GM19099 (cell line): Measurements from ENCODE around the gene IFNGR1.

ENCODE experiments used
- POLR2A ChIP-seq: IDR thresholded peaks from 3 replicates; pipeline ENCODE4 v1.6.1; 2011; ENCODE audit warnings: low read depth; ENCODE audit not compliant: insufficient read length; ENCODE audit errors: extremely low read depth

IFNGR1 gene

DNA sequence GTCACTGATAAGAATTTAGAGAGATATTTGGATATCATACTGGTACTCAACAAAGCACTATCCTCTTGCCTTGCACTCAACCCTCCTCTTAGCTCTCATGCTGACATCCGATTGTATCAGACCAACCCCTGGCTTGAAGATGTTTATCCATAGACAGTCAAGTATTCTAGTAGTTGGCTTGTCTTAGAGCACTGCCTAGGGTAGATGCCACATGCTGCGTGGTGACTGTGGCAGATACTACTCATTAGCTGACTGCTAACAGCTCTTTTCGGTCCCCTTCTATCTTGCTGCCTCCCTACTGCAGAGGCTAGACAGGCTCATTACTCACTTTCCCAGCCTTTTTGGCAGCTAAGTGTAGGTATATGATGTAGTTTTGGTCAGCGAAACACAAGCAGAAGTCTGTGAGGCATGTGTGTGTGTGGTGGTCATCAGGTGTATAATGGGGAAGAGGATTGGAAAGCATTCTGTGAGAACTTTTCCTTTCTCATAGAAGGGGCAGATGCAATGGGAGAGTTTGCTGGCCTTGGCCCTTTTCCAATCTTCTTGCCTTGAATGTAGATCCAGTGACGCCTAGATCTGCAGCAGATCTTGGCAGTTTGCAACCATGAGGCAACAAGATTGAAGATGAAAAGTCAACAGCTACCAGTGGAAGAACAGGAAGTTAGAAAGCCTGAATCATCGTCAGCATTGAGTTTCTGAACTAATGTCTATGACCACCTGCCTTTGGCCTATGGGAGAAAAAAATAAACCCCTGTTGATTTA is 4.4 kb upstream of the IFNGR1 start:
- TF ChIP-seq POLR2A = no peak

GRCh38 chr6:137222381-137222780 is 3.2 kb upstream of the IFNGR1 start:
- TF ChIP-seq POLR2A = no peak

GRCh38 chr6:137219664-137220252 is 573 bp upstream of the IFNGR1 start:
- TF ChIP-seq POLR2A = no peak

DNA sequence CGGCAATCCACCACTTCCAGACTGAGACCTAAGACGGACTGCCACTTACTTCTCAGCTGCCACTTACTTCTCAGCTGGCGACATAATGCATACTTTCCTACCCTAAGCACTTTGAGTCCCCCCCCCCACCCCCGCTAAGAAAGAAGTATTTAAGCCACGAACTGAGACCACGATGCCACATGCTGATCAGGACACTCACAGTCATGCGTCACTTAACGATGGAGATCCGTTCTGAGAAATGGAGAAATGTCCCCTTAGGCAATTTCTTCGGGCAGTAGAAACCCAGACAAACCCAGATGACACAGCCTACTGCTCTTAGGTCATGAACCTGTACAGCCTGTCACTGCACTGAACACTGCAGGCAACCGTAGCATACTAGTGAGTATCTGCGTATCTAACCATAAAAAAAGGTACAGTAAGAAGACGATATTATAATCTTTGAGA is 690 bp downstream of the IFNGR1 start:
- TF ChIP-seq POLR2A = no peak

DNA sequence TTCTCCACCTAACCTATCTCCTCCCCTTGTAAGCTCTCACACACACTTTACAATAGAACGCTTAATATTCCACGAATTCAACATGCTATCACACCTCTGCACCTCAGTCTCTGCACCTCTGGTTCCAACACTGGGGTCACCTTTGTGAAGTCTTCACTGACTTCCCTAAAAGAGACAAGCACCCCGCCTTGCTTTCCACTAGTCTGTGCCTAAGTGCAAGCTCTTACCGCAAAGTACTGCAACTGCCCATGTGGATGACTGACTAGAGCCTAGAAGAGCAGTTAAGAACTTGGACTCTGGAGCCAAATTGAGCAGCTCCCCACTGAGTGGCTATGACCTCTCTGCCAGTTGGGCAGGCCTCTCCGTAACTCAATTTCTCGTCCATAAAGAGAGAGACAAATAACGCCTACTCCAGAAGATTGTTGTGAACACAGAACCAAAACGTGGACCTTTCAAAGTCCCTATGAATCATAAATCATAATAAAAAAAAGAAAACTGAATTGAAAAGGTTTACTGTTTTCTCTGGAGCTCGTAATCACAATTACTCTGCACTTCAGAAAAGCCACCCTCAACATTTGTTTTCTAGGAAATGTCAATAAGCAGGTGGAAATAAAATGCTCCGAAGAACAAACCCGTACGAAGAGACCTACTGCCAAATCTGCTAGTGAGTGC is 1.2 kb downstream of the IFNGR1 start:
- no peak for TF ChIP-seq POLR2A

- no peak for TF ChIP-seq POLR2A
These were observed 2.2 kb downstream of the IFNGR1 start for GRCh38 chr6:137216875-137217553.

GRCh38 chr6:137216106-137216505 is 3.1 kb downstream of the IFNGR1 start:
- TF ChIP-seq POLR2A = no peak

GRCh38 chr6:137214931-137215330 is 4.3 kb downstream of the IFNGR1 start:
- TF ChIP-seq POLR2A = no peak

DNA sequence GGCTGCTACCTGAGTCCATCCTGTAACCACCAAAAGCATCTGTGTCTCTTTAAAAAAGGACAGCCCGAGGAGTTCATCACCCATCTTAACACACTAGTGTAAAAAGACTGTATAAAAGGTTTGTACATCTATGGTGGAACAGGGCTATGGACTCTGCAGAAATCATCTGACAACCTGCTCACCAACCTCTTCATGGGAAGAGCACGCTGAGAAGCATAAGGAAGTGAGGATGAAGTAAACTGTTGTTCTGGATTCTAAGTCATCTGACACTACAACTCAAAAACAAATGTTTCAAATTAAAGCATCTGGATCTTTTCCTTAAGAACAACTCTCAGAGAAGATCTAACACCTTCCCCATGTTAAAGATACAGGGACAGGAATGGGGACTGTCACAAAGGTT is 5.4 kb downstream of the IFNGR1 start:
- no peak for TF ChIP-seq POLR2A

- TF ChIP-seq POLR2A = no peak
These were observed 5.8 kb downstream of the IFNGR1 start for GRCh38 chr6:137213331-137213740.

DNA sequence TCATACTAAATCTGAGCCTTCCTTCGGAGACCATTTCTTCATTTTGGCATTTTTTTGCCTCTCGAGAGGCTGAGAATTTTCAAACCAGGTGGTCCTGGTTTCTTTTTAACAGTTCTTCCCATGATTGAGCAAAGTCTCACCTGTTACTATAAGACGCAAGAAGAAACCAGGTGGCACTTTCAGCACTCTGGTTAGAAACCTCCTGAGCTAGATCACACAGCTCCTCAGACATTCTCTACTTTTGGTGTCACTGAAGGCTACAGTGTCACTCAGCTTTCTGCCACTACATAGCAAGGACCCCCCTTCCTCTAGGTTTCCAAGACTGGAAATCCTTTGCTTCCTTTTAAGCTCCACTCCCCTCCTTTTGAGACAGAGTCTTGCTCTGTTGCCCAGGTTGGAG is 7.3 kb downstream of the IFNGR1 start:
- no peak for TF ChIP-seq POLR2A

DNA sequence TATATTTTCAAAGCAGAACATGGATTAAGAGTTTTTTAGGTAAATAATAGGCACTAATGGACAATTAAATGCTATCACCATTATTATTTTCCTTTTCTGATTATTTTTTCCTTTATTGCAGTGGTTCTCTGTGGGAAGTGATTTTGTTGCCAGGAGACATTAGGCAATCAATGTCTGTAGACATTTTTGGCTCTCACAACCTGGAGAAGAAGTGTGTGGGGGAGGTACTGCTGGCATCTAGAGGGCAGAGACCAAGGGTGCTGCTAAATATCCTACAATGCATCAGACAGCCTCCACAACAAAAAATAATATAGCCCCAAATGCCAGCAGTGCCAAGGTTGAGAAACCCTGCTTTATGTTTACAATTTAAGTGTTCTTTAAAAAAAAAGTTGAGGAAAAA is 8.3 kb downstream of the IFNGR1 start:
- TF ChIP-seq POLR2A = no peak

DNA sequence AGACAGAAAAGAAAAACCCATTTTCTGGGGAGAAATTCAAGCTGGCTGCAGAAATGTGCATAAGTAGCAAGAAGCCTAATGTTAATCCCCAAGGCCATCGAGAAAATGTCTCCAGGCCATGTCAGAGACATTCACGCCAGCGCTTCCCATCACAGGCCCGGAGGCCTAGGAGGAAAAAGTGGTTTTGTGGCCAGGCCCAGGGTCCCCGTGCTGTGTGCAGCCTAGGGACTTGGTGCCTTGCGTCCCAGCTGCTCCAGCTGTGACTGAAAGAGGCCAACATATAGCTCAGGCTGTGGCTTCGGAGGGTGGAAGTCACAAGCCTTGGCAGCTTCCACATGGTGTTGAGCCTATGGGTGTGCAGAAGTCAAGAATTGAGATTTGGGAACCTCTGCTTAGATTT is 10.9 kb downstream of the IFNGR1 start:
- TF ChIP-seq POLR2A = no peak

- no peak for TF ChIP-seq POLR2A
These were observed 12.6 kb downstream of the IFNGR1 start for GRCh38 chr6:137206577-137206976.

DNA sequence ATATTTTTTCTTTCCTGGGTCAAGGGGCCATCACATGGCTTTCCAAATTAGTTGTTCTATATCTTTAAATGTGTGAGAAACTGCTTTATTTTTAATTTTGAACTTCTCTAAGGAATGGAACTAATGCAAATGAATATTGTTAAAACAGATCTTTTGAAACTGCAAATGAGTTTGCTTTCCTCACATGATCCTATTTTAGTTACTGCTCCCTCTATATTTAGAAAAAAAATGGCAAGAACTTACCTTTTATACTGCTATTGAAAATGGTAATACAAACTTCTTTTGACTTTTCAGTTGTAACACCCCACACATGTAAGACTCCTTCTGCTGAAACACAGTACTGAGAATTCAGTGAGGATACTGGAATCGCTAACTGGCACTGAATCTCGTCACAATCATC is 15.9 kb downstream of the IFNGR1 start:
- no peak for TF ChIP-seq POLR2A
